Measurements from ENCODE around the gene PCNX3. TPM values are rescaled to one million over a fixed set of nuclear protein-coding genes. Genes with fewer than 3 reads are reported as not detected.

PCNX3 gene
- total and polyA plus RNA-seq, 2 experiments from 2014 or later = 22.0 to 42.7 TPM

DNA sequence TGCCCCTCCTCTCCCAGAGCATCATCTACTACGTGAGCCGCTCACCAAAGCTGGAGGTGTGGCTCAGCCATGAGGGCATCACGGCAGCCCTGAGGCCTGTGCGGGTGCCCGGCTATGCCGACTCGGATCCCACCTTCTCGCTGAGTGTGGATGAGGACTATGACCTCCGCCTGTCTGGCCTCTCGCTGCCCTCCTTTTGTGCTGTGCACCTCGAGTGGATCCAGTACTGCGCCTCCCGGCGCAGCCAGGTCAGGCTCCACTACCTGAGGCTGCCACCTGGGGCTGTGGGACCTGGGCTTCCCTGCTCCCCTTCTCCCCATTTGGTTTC is 18.5 kb downstream of the PCNX3 start:
- H3K9me3 ChIP-seq (ENCODE audit: low read depth) = no peaks in the 10 kb centered on the region
- peaks cover 16% of the 10 kb centered on the region for H3K36me3 ChIP-seq
- TF ChIP-seq, protein P1, sequence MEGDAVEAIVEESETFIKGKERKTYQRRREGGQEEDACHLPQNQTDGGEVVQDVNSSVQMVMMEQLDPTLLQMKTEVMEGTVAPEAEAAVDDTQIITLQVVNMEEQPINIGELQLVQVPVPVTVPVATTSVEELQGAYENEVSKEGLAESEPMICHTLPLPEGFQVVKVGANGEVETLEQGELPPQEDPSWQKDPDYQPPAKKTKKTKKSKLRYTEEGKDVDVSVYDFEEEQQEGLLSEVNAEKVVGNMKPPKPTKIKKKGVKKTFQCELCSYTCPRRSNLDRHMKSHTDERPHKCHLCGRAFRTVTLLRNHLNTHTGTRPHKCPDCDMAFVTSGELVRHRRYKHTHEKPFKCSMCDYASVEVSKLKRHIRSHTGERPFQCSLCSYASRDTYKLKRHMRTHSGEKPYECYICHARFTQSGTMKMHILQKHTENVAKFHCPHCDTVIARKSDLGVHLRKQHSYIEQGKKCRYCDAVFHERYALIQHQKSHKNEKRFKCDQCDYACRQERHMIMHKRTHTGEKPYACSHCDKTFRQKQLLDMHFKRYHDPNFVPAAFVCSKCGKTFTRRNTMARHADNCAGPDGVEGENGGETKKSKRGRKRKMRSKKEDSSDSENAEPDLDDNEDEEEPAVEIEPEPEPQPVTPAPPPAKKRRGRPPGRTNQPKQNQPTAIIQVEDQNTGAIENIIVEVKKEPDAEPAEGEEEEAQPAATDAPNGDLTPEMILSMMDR (IDR thresholded peaks at IDR 0.05; ENCODE audit: low read depth, low read length) = no peak
- no peak for DNase-seq (ENCODE audit: low read depth in 1 of 2, low spot score in 1 of 2)
- H3K4me1 ChIP-seq (ENCODE audit: low read depth) = peaks cover 11% of the 10 kb centered on the region
- no peak overlapping the region for H3K4me3 ChIP-seq
- H3K27me3 ChIP-seq = no peaks in the 10 kb centered on the region
- no peak overlapping the region for H3K27ac ChIP-seq

DNA sequence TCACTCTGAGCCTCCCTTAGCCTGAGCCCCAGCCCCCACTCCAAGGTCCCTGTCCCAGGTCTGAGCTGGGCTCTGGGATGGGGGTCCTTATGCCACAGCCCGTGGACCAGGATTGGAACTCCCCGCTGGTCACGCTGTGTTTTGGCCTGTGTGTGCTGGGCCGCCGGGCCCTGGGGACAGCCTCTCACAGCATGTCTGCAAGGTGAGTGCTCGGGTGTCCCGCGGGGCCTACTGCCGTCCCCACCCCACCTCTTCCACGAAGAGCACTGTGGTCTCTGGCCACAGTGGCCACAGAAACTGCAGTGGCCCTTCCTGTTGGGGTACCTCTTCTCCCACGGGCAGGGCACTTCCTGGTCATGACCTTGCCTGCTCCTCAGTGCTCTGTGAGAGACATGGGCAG is 18.9 kb downstream of the PCNX3 start:
- no peaks in the 10 kb centered on the region for H3K9me3 ChIP-seq (ENCODE audit: low read depth)
- TF ChIP-seq, protein P1 (IDR thresholded peaks at IDR 0.05; ENCODE audit: low read depth, low read length) = no peak
- H3K36me3 ChIP-seq = peaks cover 13% of the 10 kb centered on the region
- H3K4me3 ChIP-seq = no peak overlapping the region
- peaks cover 11% of the 10 kb centered on the region for H3K4me1 ChIP-seq (ENCODE audit: low read depth)
- no peak for DNase-seq (ENCODE audit: low read depth in 1 of 2, low spot score in 1 of 2)
- no peaks in the 10 kb centered on the region for H3K27me3 ChIP-seq
- H3K27ac ChIP-seq = no peak overlapping the region

DNA sequence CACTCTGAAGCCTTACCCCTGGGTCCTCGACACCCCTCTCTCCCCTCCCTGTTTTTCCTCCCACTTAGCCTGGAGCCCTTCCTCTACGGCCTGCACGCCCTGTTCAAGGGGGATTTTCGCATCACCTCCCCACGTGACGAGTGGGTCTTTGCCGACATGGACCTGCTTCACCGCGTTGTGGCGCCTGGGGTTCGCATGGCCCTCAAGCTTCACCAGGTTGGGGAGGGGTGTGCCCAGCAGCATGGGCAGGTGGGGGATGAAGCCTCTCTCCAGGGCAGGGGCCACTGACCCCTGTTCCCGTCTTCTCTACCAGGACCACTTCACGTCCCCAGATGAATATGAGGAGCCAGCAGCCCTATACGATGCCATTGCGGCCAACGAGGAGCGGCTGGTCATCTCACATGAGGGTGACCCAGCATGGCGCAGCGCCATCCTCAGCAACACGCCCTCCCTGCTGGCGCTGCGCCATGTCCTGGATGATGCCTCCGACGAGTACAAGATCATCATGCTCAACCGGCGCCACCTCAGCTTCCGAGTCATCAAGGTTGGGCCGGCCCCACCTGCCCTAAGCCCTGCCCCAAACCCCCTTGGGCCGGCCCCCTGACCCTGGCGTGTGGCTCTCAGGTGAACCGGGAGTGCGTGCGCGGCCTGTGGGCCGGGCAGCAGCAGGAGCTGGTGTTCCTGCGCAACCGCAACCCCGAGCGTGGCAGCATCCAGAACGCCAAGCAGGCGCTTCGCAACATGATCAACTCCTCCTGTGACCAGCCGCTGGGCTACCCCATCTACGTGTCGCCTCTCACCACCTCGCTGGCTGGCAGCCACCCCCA is 19.5 kb downstream of the PCNX3 start:
- Histone ChIP-seq H3K36me3 (peaks cover 6% of the 10 kb centered on the region), H3K9me3 (ENCODE audit: low read depth) (no peaks in the 10 kb centered on the region), H3K4me3 (no peak overlapping the region), H3K27ac (no peak overlapping the region), H3K4me1 (ENCODE audit: low read depth) (peaks cover 11% of the 10 kb centered on the region), H3K27me3 (no peaks in the 10 kb centered on the region)
- DNase-seq (ENCODE audit: low read depth in 1 of 2, low spot score in 1 of 2) = no peak
- TF ChIP-seq, protein P1 (IDR thresholded peaks at IDR 0.05; ENCODE audit: low read depth, low read length) = no peak

DNA sequence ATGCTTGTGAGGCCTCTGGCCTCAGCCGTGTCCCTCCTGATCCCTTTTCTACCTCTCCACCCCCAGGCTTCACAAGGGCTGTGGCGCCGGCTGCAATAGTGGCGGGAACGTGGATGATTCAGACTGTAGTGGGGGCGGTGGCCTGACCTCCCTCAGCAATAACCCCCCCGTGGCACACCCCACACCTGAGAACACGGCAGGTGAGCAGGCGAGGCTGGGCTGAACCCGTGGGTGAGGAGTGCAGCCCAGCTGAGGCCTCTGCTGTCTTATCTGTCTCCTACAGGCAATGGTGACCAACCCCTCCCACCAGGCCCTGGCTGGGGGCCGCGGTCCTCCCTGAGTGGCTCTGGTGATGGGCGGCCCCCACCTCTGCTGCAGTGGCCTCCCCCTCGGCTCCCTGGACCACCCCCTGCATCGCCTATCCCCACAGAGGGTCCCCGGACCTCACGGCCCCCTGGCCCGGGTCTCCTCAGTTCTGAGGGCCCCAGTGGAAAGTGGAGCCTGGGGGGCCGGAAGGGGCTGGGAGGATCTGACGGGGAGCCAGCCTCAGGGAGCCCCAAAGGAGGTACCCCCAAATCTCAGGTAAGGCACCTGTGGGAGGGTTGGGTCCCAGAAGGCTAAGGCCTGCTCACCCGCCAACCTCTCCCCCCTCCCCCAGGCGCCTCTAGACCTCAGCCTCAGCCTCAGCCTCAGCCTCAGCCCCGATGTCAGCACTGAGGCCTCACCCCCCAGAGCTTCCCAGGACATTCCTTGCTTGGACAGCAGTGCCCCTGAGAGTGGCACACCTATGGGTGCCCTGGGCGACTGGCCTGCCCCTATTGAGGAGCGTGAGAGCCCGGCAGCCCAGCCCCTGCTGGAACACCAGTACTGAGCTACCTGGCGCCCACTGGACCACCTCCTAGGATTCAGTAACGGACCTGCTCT is 20.8 kb downstream of the PCNX3 start:
- H3K27ac ChIP-seq = peak overlapping the region; percentile 51
- peaks cover 11% of the 10 kb centered on the region for H3K4me1 ChIP-seq (ENCODE audit: low read depth)
- H3K4me3 ChIP-seq = no peak overlapping the region
- DNase-seq (ENCODE audit: low read depth in 1 of 2, low spot score in 1 of 2) = no peak
- H3K9me3 ChIP-seq (ENCODE audit: low read depth) = no peaks in the 10 kb centered on the region
- H3K27me3 ChIP-seq = no peaks in the 10 kb centered on the region
- H3K36me3 ChIP-seq = no peaks in the 10 kb centered on the region
- TF ChIP-seq, protein P1 (IDR thresholded peaks at IDR 0.05; ENCODE audit: low read depth, low read length) = no peak

- Histone ChIP-seq H3K27ac (peak overlapping the region; percentile 51), H3K4me3 (no peak overlapping the region)
Measured at GRCh38 chr11:65637032-65637557, 21.5 kb downstream of the PCNX3 start.

More at GRCh38 chr11:65637032-65637557, 21.5 kb downstream of the PCNX3 start:
- no peaks in the 10 kb centered on the region for H3K27me3 ChIP-seq
- TF ChIP-seq, protein P1 (IDR thresholded peaks at IDR 0.05; ENCODE audit: low read depth, low read length) = no peak
- H3K9me3 ChIP-seq (ENCODE audit: low read depth) = no peaks in the 10 kb centered on the region
- no peaks in the 10 kb centered on the region for H3K36me3 ChIP-seq
- peaks cover 11% of the 10 kb centered on the region for H3K4me1 ChIP-seq (ENCODE audit: low read depth)
- no peak for DNase-seq (ENCODE audit: low read depth in 1 of 2, low spot score in 1 of 2)
